B cell (primary cell): Measurements from ENCODE around the gene CPB2. TPM values are rescaled to one million over a fixed set of nuclear protein-coding genes. Genes with fewer than 3 reads are reported as not detected.

Source experiments
- ATAC-seq: fragments of 200-7000 bp; cut with Tn5 transposase; one replicate; pipeline ENCODE4 v1.10.0; 2021; ENCODE audit warnings: low read depth, mild to moderate bottlenecking, moderate number of reproducible peaks, moderate library complexity
- CTCF ChIA-PET: fragments of 350-600 bp; sonication (Branson Sonifier 250); formaldehyde crosslinking; loops from one replicate; lab custom pipeline; 2021; ENCODE audit warnings: antibody characterized with exemption, inconsistent platforms; lab: Charles Lee
- POLR2A ChIA-PET: fragments of 350-600 bp; sonication (Branson Sonifier 250); formaldehyde crosslinking; loops from one replicate; lab custom pipeline; 2021; ENCODE audit warnings: antibody characterized with exemption; lab: Charles Lee
- DNase-seq: peaks from one replicate; pipeline ENCODE4 v3.0.0; 2013
- H2AFZ ChIP-seq: 2 replicates; pipeline ENCODE4 v1.6.1; 2012; ENCODE audit warnings: mild to moderate bottlenecking, low read depth, low read length; ENCODE audit not compliant: insufficient read depth, poor library complexity, severe bottlenecking
- H3K27ac ChIP-seq, 2 donors: 1 replicate in 1 of 2; 2 replicates in 1 of 2; pipeline ENCODE4 v1.5.1; 2012 to 2013; ENCODE audit warnings: low read length in 2 of 2, mild to moderate bottlenecking in 2 of 2, moderate library complexity in 1 of 2
- H3K27me3 ChIP-seq, 4 experiments: fragments of 200-600 bp in 1 of 4; sonication (generic) in 1 of 4; replicated peaks in 1 of 4; 1 replicate in 2 of 4; 2 replicates in 2 of 4; pipeline versions ENCODE4 v1.6.1 to v1.7.0; 2013 to 2016; ENCODE audit warnings: low read length in 3 of 4, mild to moderate bottlenecking in 2 of 4, mixed read lengths in 1 of 4, moderate library complexity in 1 of 4; ENCODE audit not compliant: insufficient read depth in 4 of 4, control insufficient read depth in 3 of 4; ENCODE audit errors: control extremely low read depth in 1 of 4
- H3K36me3 ChIP-seq, 2 experiments: replicated peaks in 1 of 2; 1 replicate in 1 of 2; 2 replicates in 1 of 2; pipeline versions ENCODE4 v1.6.1 to v1.7.1; 2013; ENCODE audit warnings: low read length in 1 of 2; ENCODE audit not compliant: insufficient read depth in 2 of 2, control insufficient read depth in 1 of 2; ENCODE audit errors: control extremely low read depth in 1 of 2, extremely low read depth in 1 of 2
- H3K4me1 ChIP-seq, 2 donors: fragments of 200-600 bp in 1 of 2; sonication (generic) in 1 of 2; 1 replicate in 1 of 2; 2 replicates in 1 of 2; pipeline versions ENCODE4 v1.5.1 to v1.6.1; 2013 to 2017; ENCODE audit warnings: low read length in 2 of 2; ENCODE audit not compliant: control insufficient read depth in 2 of 2, insufficient read depth in 2 of 2
- H3K4me2 ChIP-seq: replicated peaks from 2 replicates; pipeline ENCODE3; 2012; ENCODE audit warnings: mild to moderate bottlenecking, low read depth, low read length; ENCODE audit not compliant: poor library complexity, severe bottlenecking
- H3K4me3 ChIP-seq, 5 experiments: fragments of 200-600 bp in 1 of 5; sonication (generic) in 1 of 5; 1 replicate in 3 of 5; 2 replicates in 2 of 5; pipeline versions ENCODE4 v1.5.1 to v1.7.0; 2011 to 2016; ENCODE audit warnings: low read length in 4 of 5, mild to moderate bottlenecking in 4 of 5, low read depth in 2 of 5, control low read depth in 1 of 5, moderate library complexity in 1 of 5; ENCODE audit not compliant: insufficient read depth in 1 of 5; ENCODE audit errors: control extremely low read depth in 1 of 5, extremely low read depth in 1 of 5
- H3K79me2 ChIP-seq: fragments of 200-600 bp; sonication (generic); one replicate; pipeline ENCODE4 v1.6.0; 2016; ENCODE audit warnings: low read length; ENCODE audit not compliant: control insufficient read depth, insufficient read depth
- H3K9ac ChIP-seq: fragments of 200-600 bp; sonication (generic); 2 replicates; pipeline ENCODE4 v1.6.1; 2017; ENCODE audit warnings: mild to moderate bottlenecking, low read length, moderate library complexity
- H3K9me3 ChIP-seq, 3 donors: one replicate each; pipeline versions ENCODE4 v1.6.1 to v1.7.1; 2013; ENCODE audit warnings: low read length in 2 of 3; ENCODE audit not compliant: control insufficient read depth in 2 of 3, insufficient read depth in 1 of 3; ENCODE audit errors: control extremely low read depth in 1 of 3
- H4K20me1 ChIP-seq: 2 replicates; pipeline ENCODE4 v1.6.0; 2012; ENCODE audit warnings: mild to moderate bottlenecking, low read length; ENCODE audit not compliant: insufficient read depth, control insufficient read depth, poor library complexity, severe bottlenecking
- H3K27ac Mint-ChIP-seq: one replicate; pipeline ENCODE4 v1.8.0; 2021; ENCODE audit warnings: mixed read lengths
- H3K27me3 Mint-ChIP-seq: one replicate; pipeline ENCODE4 v1.8.0; 2021; ENCODE audit warnings: mixed read lengths
- H3K4me1 Mint-ChIP-seq: one replicate; pipeline ENCODE4 v1.8.0; 2021; ENCODE audit warnings: mixed read lengths
- H3K4me3 Mint-ChIP-seq: one replicate; pipeline ENCODE4 v1.8.0; 2021; ENCODE audit warnings: mixed read lengths
- H3K9me3 Mint-ChIP-seq: one replicate; pipeline ENCODE4 v1.8.0; 2022; ENCODE audit warnings: mixed read lengths; ENCODE audit not compliant: insufficient read depth
- EZH2 ChIP-seq: IDR thresholded peaks from 2 replicates; pipeline ENCODE4 v1.6.1; 2012; ENCODE audit warnings: borderline replicate concordance, low read depth, mild to moderate bottlenecking, moderate library complexity, low read length; ENCODE audit not compliant: insufficient read depth, poor library complexity, severe bottlenecking
- WGBS: methylation state at CpG from one replicate; pipeline ENCODE4 v1.1.5; 2013; ENCODE audit warnings: missing lambda C conversion rate; ENCODE audit not compliant: insufficient coverage; 5-methylcytosine and 5-hydroxymethylcytosine counted together
- intact Hi-C: fragments of 100-400 bp; cut with micrococcal nuclease; formaldehyde crosslinking; loops from one replicate; pipeline ENCODE4 v1.10.0; 2022
- polyA plus RNA-seq: library from polyadenylated mRNA; depleted of rRNA; stranded (reverse); fragments of >200 nt; gene quantifications from 2 replicates; pipeline ENCODE4 v1.2.3, GENCODE V29; 2012
- total RNA-seq, 2 donors: library from RNA; stranded (reverse); fragments of 120-200 nt in 1 of 2; gene quantifications; 1 replicate in 1 of 2; 2 replicates in 1 of 2; pipeline versions ENCODE4 v1.2.3 to v1.2.4, GENCODE V29; 2013 to 2022
- TF ChIP-seq, protein P1 (sequence below): fragments of 200-600 bp; IDR thresholded peaks from one replicate; pipeline ENCODE4 v1.8.0; 2022; ENCODE audit warnings: antibody characterized with exemption, mild to moderate bottlenecking

CPB2 gene
- total and polyA plus RNA-seq, 2 donors (not counting 1 experiment from before 2014, with no cell fraction given) = not detected

DNA sequence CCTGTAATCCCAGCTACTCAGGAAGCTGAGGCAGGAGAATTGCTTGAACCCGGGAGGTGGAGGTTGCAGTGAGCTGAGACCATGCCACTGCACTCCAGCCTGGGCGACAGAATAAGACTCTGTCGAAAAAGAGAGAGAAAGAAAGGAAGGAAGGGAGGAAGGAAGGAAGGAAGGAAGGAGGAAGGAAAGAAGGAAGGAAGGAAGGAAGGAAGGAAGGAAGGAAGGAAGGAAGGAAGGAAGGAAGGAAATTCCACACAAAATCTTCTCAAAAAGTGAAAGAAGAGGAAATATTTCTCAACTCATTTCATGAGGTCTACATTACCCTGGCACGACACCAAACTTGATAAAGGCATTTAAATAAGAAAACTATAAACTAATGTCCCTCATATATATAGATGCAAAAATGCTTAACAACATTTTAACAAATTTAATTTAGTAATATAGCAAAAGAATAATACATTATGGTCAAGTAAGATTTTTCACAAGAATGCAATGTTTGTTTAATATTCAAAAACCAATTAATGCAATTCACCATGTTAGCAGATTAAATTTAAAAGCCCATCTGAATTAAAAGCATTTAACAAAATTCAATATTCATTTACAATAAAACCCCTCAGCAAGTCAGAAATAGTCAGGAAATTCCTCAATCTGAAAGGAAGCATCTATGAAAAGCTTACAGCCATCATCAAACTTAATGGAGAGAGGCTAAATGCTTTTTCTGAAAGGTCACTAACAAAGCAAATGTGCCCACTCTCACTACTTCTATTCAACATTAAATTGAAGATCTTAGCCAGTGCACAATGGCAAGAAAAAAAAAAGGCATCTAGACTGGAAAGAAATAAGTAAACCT, 12.0 kb upstream of the CPB2 start:
- Histone ChIP-seq H3K79me2 (no peaks in the 10 kb centered on the region), H3K4me2 (no peak overlapping the region), H3K9ac (no peak overlapping the region), H2AFZ (no peak overlapping the region), H3K27ac (no peak overlapping the region), H3K4me3 (no peak overlapping the region), H4K20me1 (no peaks in the 10 kb centered on the region), H3K4me1 (no peaks in the 10 kb centered on the region), H3K9me3 (no peaks in the 10 kb centered on the region), H3K27me3 (peaks cover 0 to 4% (median 0%) of the 10 kb centered on the region in 4 experiments), H3K36me3 (no peaks in the 10 kb centered on the region)
- Mint-ChIP-seq H3K4me1 (no peaks in the 10 kb centered on the region), H3K27ac (no peak overlapping the region), H3K27me3 (peaks cover 17% of the 10 kb centered on the region), H3K4me3 (no peak overlapping the region), H3K9me3 (no peaks in the 10 kb centered on the region)
- intact Hi-C loops = no loop called here
- POLR2A ChIA-PET = no interaction called here
- DNase-seq = no peak
- no peak for TF ChIP-seq EZH2
- TF ChIP-seq, protein P1, sequence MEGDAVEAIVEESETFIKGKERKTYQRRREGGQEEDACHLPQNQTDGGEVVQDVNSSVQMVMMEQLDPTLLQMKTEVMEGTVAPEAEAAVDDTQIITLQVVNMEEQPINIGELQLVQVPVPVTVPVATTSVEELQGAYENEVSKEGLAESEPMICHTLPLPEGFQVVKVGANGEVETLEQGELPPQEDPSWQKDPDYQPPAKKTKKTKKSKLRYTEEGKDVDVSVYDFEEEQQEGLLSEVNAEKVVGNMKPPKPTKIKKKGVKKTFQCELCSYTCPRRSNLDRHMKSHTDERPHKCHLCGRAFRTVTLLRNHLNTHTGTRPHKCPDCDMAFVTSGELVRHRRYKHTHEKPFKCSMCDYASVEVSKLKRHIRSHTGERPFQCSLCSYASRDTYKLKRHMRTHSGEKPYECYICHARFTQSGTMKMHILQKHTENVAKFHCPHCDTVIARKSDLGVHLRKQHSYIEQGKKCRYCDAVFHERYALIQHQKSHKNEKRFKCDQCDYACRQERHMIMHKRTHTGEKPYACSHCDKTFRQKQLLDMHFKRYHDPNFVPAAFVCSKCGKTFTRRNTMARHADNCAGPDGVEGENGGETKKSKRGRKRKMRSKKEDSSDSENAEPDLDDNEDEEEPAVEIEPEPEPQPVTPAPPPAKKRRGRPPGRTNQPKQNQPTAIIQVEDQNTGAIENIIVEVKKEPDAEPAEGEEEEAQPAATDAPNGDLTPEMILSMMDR = no peak
- ATAC-seq = no peak
- CTCF ChIA-PET = no interaction called here
- 100% methylated on average over 1 of the region's 4 CpGs for WGBS

DNA sequence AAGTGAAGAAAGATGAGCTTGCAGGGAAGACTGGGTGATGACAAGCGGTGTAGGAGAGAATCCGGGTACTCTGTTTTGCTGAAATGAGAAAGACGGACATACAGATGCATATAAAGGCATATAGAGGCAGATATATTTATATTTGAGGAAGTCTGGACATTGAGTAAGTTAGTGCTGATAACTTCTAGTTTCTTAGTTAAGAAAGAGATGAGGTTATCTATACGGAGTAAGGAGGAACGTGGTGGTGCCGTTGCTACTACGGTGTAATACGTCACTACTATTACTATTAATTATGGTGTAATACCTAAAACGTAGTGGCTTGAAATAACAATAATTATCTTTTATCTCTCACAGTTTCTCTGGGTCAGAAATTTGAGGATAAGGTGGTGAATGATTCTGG, 9.8 kb upstream of the CPB2 start:
- H3K4me1 Mint-ChIP-seq = no peaks in the 10 kb centered on the region
- no peak overlapping the region for H2AFZ ChIP-seq
- no peaks in the 10 kb centered on the region for H3K9me3 Mint-ChIP-seq
- DNase-seq (no peak), ATAC-seq (no peak)
- H3K27me3 Mint-ChIP-seq = peaks cover 27% of the 10 kb centered on the region
- no peak overlapping the region for H3K9ac ChIP-seq
- CTCF ChIA-PET = no interaction called here
- WGBS = 97% methylated on average over 3 of the region's 9 CpGs
- H3K27me3 ChIP-seq = peaks cover 0 to 4% (median 1%) of the 10 kb centered on the region in 4 experiments
- POLR2A ChIA-PET = no interaction called here
- TF ChIP-seq EZH2 = no peak
- TF ChIP-seq, protein P1 = no peak
- no peak overlapping the region for H3K27ac Mint-ChIP-seq
- H3K4me1 ChIP-seq = no peaks in the 10 kb centered on the region
- H3K4me2 ChIP-seq = no peak overlapping the region
- H3K36me3 ChIP-seq = no peaks in the 10 kb centered on the region
- no peak overlapping the region for H3K4me3 ChIP-seq
- H3K4me3 Mint-ChIP-seq = no peak overlapping the region
- H3K79me2 ChIP-seq = no peaks in the 10 kb centered on the region
- no peak overlapping the region for H3K27ac ChIP-seq
- H3K9me3 ChIP-seq = no peaks in the 10 kb centered on the region
- intact Hi-C loops = no loop called here
- no peaks in the 10 kb centered on the region for H4K20me1 ChIP-seq
